ENCODE results near the gene ATG10.

The ATG10 gene

GRCh38 chr5:82168294-82168693 lies 196.5 kb downstream of the ATG10 start:
- no peak for FAIRE-seq

GRCh38 chr5:82169892-82170291 lies 198.1 kb downstream of the ATG10 start:
- no peak for FAIRE-seq

GRCh38 chr5:82174128-82174918 lies 202.5 kb downstream of the ATG10 start:
- no peak for FAIRE-seq

- no peak for FAIRE-seq
Observed at GRCh38 chr5:82174919-82175219, 203.0 kb downstream of the ATG10 start.

- FAIRE-seq = no peak
Observed at GRCh38 chr5:82176115-82176814, 204.4 kb downstream of the ATG10 start.

- no peak for FAIRE-seq
Observed at GRCh38 chr5:82178378-82178777, 206.6 kb downstream of the ATG10 start.

- FAIRE-seq = no peak
Observed at GRCh38 chr5:82182662-82183061, 210.8 kb downstream of the ATG10 start.

GRCh38 chr5:82183828-82184227 lies 212.0 kb downstream of the ATG10 start:
- no peak for FAIRE-seq

GRCh38 chr5:82185851-82186250 lies 214.0 kb downstream of the ATG10 start:
- FAIRE-seq = no peak

- no peak for FAIRE-seq
Observed at GRCh38 chr5:82197550-82197949, 225.7 kb downstream of the ATG10 start.

GRCh38 chr5:82204567-82204966 lies 232.7 kb downstream of the ATG10 start:
- FAIRE-seq = no peak

- no peak for FAIRE-seq
Observed at GRCh38 chr5:82205005-82205404, 233.2 kb downstream of the ATG10 start.

- no peak for FAIRE-seq
Observed at GRCh38 chr5:82208371-82208770, 236.5 kb downstream of the ATG10 start.

GRCh38 chr5:82211855-82212572 lies 240.2 kb downstream of the ATG10 start:
- FAIRE-seq = no peak

- no peak for FAIRE-seq
Observed at GRCh38 chr5:82217917-82218316, 246.1 kb downstream of the ATG10 start.

- no peak for FAIRE-seq
Observed at GRCh38 chr5:82218374-82219156, 246.7 kb downstream of the ATG10 start.

GRCh38 chr5:82221020-82221419 lies 249.2 kb downstream of the ATG10 start:
- FAIRE-seq = no peak

GRCh38 chr5:82222597-82223574 lies 251.1 kb downstream of the ATG10 start:
- FAIRE-seq = no peak

- peak; percentile 82 for FAIRE-seq
Observed at GRCh38 chr5:82225525-82226172, 253.8 kb downstream of the ATG10 start.

- FAIRE-seq = no peak
Observed at GRCh38 chr5:82234885-82235284, 263.1 kb downstream of the ATG10 start.

- FAIRE-seq = no peak
Observed at GRCh38 chr5:82244151-82244550, 272.3 kb downstream of the ATG10 start.

Data from A204.1 (cell line).